ENCODE results near the gene UBR3.

DNA sequence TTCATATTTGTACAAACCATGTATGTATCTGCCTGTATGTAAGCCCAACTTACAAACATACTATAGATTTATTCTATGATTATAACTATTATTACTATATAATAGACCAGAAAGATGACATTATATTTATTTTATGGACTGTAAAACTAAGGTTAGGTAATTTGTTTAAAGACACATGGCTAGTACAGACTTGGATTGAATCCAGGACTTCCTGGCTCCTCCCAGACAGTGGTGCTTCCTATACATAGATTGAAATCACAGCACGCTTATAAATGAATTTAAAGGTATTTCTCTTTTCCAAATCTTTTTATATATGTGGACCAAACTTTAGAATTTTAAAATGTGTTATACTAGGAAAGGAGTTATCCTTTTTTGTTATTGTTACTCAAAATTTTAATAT is 199.1 kb downstream of the UBR3 start:
- TF ChIP-seq, protein P1, sequence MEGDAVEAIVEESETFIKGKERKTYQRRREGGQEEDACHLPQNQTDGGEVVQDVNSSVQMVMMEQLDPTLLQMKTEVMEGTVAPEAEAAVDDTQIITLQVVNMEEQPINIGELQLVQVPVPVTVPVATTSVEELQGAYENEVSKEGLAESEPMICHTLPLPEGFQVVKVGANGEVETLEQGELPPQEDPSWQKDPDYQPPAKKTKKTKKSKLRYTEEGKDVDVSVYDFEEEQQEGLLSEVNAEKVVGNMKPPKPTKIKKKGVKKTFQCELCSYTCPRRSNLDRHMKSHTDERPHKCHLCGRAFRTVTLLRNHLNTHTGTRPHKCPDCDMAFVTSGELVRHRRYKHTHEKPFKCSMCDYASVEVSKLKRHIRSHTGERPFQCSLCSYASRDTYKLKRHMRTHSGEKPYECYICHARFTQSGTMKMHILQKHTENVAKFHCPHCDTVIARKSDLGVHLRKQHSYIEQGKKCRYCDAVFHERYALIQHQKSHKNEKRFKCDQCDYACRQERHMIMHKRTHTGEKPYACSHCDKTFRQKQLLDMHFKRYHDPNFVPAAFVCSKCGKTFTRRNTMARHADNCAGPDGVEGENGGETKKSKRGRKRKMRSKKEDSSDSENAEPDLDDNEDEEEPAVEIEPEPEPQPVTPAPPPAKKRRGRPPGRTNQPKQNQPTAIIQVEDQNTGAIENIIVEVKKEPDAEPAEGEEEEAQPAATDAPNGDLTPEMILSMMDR (IDR thresholded peaks at IDR 0.05; ENCODE audit: low read depth, low read length), result no peak
- TF ChIP-seq EZH2phosphoT487 (IDR thresholded peaks at IDR 0.05; ENCODE audit: low read depth), result no peak

Measured in OCI-LY3 (cell line).